ENCODE data around the gene DNAI2. TPM values are rescaled to one million over a fixed set of nuclear protein-coding genes. Genes with fewer than 3 reads are reported as not detected.

Gene DNAI2
- total RNA-seq, 1 experiment from 2014 or later: not detected

DNA sequence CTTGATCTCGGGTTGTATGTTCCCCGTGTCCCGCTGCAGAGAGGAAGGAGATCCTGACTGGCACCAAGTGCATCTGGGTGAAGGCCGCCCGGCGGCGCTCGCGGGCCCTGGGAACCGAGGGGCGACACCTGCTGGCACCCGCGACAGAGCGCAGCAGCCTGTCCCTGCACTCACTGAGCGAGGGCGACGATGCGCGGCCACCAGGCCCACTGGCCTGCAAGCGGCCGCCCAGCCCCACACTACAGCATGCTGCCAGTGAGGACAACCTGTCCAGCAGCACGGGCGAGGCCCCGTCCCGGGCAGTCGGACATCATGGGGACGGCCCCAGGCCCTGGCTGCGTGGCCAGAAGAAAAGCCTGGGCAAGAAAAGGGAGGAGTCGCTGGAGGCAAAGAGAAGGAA, 80.1 kb downstream of the DNAI2 start (continued):
- TF ChIP-seq RAD21 (IDR thresholded peaks at IDR 0.05; ENCODE audit: low read depth) (peak; percentile 75), JUND (IDR thresholded peaks at IDR 0.05) (no peak), SP1 (IDR thresholded peaks at IDR 0.05; ENCODE audit: low read depth) (no peak)

DNA sequence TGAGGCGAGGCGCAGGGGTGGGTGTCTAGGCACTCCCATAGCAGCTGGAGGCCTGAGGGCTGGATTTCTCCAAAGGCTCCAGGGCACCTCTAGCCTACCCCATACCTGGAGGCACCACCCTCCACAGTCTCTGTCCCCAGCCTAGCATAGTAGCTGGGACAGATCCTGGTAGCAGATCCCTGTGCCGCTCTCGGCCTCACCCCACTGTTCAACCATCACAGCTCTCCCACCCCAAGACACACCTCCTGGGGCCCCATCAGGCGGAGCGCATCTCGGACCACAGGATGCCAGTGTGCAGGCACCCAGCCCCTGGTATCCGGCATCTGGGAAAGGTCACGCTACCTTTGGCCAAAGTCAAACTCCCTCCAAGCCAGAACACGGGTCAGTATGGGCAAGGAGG, 80.5 kb downstream of the DNAI2 start:
- no peak overlapping the region for H3K4me3 ChIP-seq (replicated peaks in 1 of 2; ENCODE audit: low read depth in 1 of 2, low read length in 2 of 2)
- TF ChIP-seq FOSL1 (IDR thresholded peaks at IDR 0.05; ENCODE audit: low read depth): no peak
- no peak for TF ChIP-seq SP1 (IDR thresholded peaks at IDR 0.05; ENCODE audit: low read depth)
- no peak for TF ChIP-seq JUND (IDR thresholded peaks at IDR 0.05)
- TF ChIP-seq SIN3A (IDR thresholded peaks at IDR 0.05; ENCODE audit: low read depth): no peak
- TF ChIP-seq EGR1 (IDR thresholded peaks at IDR 0.05; ENCODE audit: low read depth): no peak
- TF ChIP-seq ZNF274 (IDR thresholded peaks at IDR 0.05; ENCODE audit: low read depth, low read length): no peak
- TF ChIP-seq EZH2phosphoT487 (IDR thresholded peaks at IDR 0.05; ENCODE audit: borderline replicate concordance): no peak
- no peak for TF ChIP-seq POLR2A (IDR thresholded peaks at IDR 0.05; ENCODE audit: borderline replicate concordance, extremely low read depth, insufficient read depth, insufficient read length)
- TF ChIP-seq ZFX (IDR thresholded peaks at IDR 0.05): no peak
- TF ChIP-seq, protein P1, sequence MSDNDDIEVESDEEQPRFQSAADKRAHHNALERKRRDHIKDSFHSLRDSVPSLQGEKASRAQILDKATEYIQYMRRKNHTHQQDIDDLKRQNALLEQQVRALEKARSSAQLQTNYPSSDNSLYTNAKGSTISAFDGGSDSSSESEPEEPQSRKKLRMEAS (IDR thresholded peaks at IDR 0.05): no peak
- no peak for TF ChIP-seq POLR2AphosphoS5 (IDR thresholded peaks at IDR 0.05; ENCODE audit: low read depth, low read length)
- no peak for TF ChIP-seq CEBPB (IDR thresholded peaks at IDR 0.05; ENCODE audit: low read depth)
- no peak for TF ChIP-seq TCF7L2 (IDR thresholded peaks at IDR 0.05; ENCODE audit: borderline replicate concordance, extremely low read depth, insufficient read depth, insufficient read length)
- TF ChIP-seq RAD21 (IDR thresholded peaks at IDR 0.05; ENCODE audit: low read depth): no peak
- TF ChIP-seq YY1 (IDR thresholded peaks at IDR 0.05; ENCODE audit: extremely low read depth, insufficient replicate concordance, low read depth, low read length): no peak
- no peaks in the 10 kb centered on the region for H3K9me2 ChIP-seq (ENCODE audit: insufficient read depth)
- BruUV-seq (replicated peaks): no TSS peak
- H3K27ac ChIP-seq (ENCODE audit: low read depth, low read length): no peak overlapping the region; the same call in 1 of the 2 replicates
- ATAC-seq: peak; percentile 23
- H2AFZ ChIP-seq (ENCODE audit: low read depth, low read length, poor library complexity, severe bottlenecking): no peak overlapping the region
- ChIA-PET RAD21 (ENCODE audit: low non-redundant PET in 1 of 2, low total read pairs in 2 of 2, uncharacterized antibody in 2 of 2, unreplicated experiment in 2 of 2) (no interaction called here), POLR2A (no interaction called here), CTCF (no interaction called here)
- H3K79me2 ChIP-seq (ENCODE audit: insufficient read depth, low read length): no peaks in the 10 kb centered on the region
- no peak overlapping the region for H3K9ac ChIP-seq (ENCODE audit: low read length)
- intact Hi-C loops (cut with micrococcal nuclease): loop anchor here (1.0 to 5.0 kb wide), 2 partner anchors 53 to 142 kb away; partner anchors contain the start of gene TTYH2
- no peaks in the 10 kb centered on the region for H3K36me3 ChIP-seq (ENCODE audit: control insufficient read depth in 1 of 2, insufficient read depth in 2 of 2, low read length in 2 of 2)
- no peak for DNase-seq (ENCODE audit: low read depth, low spot score)
- peak overlapping the region; percentile 58 for H3K4me2 ChIP-seq (ENCODE audit: low read length)
- H3K4me1 ChIP-seq (ENCODE audit: control insufficient read depth in 1 of 2, insufficient read depth in 2 of 2, low read length in 2 of 2): peaks cover 7 to 14% of the 10 kb centered on the region in 2 experiments; a peak in 3 of 4 replicates
- no peaks in the 10 kb centered on the region for H3K9me3 ChIP-seq (ENCODE audit: control insufficient read depth in 1 of 2, insufficient read depth in 1 of 2, low read depth in 1 of 2, low read length in 2 of 2)
- H4K20me1 ChIP-seq (ENCODE audit: insufficient read depth): no peaks in the 10 kb centered on the region
- no peaks in the 10 kb centered on the region for H3K27me3 ChIP-seq (ENCODE audit: insufficient read depth, low read length)

Measured in HCT116 (cell line).